Effector memory CD4-positive, alpha-beta T cell (primary cell): ENCODE data around the gene BTRC.
"Not testable (repeated sequence)": the region's sequence is repeated elsewhere in the genome, so short reads cannot be mapped to it uniquely, and the experiment has no call there.

ENCODE experiments used
- DNase-seq, 3 donors: peaks; one replicate each; pipeline ENCODE4 v3.0.0-alpha.2; 2020
- H3K27ac ChIP-seq: 2 replicates; pipeline ENCODE4 v1.7.0; 2013; ENCODE audit warnings: mild to moderate bottlenecking, low read length, moderate library complexity; ENCODE audit not compliant: insufficient read depth, poor library complexity, severe bottlenecking
- H3K27me3 ChIP-seq: replicated peaks from 2 replicates; pipeline ENCODE4 v1.7.0; 2013; ENCODE audit warnings: mild to moderate bottlenecking, low read length; ENCODE audit not compliant: insufficient read depth, control insufficient read depth, poor library complexity, severe bottlenecking
- H3K36me3 ChIP-seq: 2 replicates; pipeline ENCODE4 v1.7.0; 2013; ENCODE audit warnings: mild to moderate bottlenecking, low read length, moderate library complexity; ENCODE audit not compliant: control insufficient read depth, insufficient read depth
- H3K4me1 ChIP-seq: 2 replicates; pipeline ENCODE4 v1.7.0; 2013; ENCODE audit warnings: low read length, mild to moderate bottlenecking; ENCODE audit not compliant: control insufficient read depth, insufficient read depth, poor library complexity, severe bottlenecking
- H3K4me3 ChIP-seq: 2 replicates; pipeline ENCODE4 v1.7.0; 2013; ENCODE audit warnings: low read length, low read depth, mild to moderate bottlenecking; ENCODE audit not compliant: insufficient read depth, poor library complexity, severe bottlenecking
- H3K9me3 ChIP-seq: 2 replicates; pipeline ENCODE4 v1.7.0; 2013; ENCODE audit warnings: mild to moderate bottlenecking, low read length, moderate library complexity; ENCODE audit not compliant: control insufficient read depth

BTRC gene

GRCh38 chr10:101341438-101341837 lies 12.5 kb upstream of the BTRC start:
- H3K27me3 ChIP-seq = no peaks in the 10 kb centered on the region
- H3K9me3 ChIP-seq = no peaks in the 10 kb centered on the region
- no peaks in the 10 kb centered on the region for H3K4me1 ChIP-seq
- no peak overlapping the region for H3K27ac ChIP-seq
- no peaks in the 10 kb centered on the region for H3K36me3 ChIP-seq
- H3K4me3 ChIP-seq = no peak overlapping the region
- DNase-seq = no peak

GRCh38 chr10:101346177-101346576 lies 7.8 kb upstream of the BTRC start:
- Histone ChIP-seq H3K27me3 (peaks cover 4% of the 10 kb centered on the region), H3K27ac (no peak overlapping the region), H3K9me3 (no peaks in the 10 kb centered on the region), H3K4me3 (no peak overlapping the region), H3K4me1 (no peaks in the 10 kb centered on the region), H3K36me3 (no peaks in the 10 kb centered on the region)
- DNase-seq = no peak

- no peak for DNase-seq
- Histone ChIP-seq H3K27me3 (peaks cover 4% of the 10 kb centered on the region), H3K4me1 (peaks cover 2% of the 10 kb centered on the region), H3K9me3 (no peaks in the 10 kb centered on the region), H3K4me3 (no peak overlapping the region), H3K27ac (no peak overlapping the region), H3K36me3 (no peaks in the 10 kb centered on the region)
These were observed 2.9 kb upstream of the BTRC start for GRCh38 chr10:101351017-101351416.

GRCh38 chr10:101351477-101351876 lies 2.5 kb upstream of the BTRC start:
- no peak overlapping the region for H3K4me3 ChIP-seq
- H3K36me3 ChIP-seq = no peaks in the 10 kb centered on the region
- H3K27me3 ChIP-seq = peaks cover 4% of the 10 kb centered on the region
- DNase-seq = no peak
- no peaks in the 10 kb centered on the region for H3K9me3 ChIP-seq
- no peak overlapping the region for H3K27ac ChIP-seq
- peaks cover 2% of the 10 kb centered on the region for H3K4me1 ChIP-seq

GRCh38 chr10:101352857-101353256 lies 1.1 kb upstream of the BTRC start:
- H3K9me3 ChIP-seq, H3K4me1 ChIP-seq, H3K4me3 ChIP-seq, DNase-seq, H3K36me3 ChIP-seq, H3K27me3 ChIP-seq, H3K27ac ChIP-seq: not testable (repeated sequence)

GRCh38 chr10:101354328-101355071 lies 535 bp downstream of the BTRC start:
- peak overlapping the region; percentile 91 for H3K4me3 ChIP-seq
- no peaks in the 10 kb centered on the region for H3K9me3 ChIP-seq
- no peaks in the 10 kb centered on the region for H3K27me3 ChIP-seq
- peak overlapping the region; percentile 77 for H3K27ac ChIP-seq
- peak in 2 of 3 donors; percentile 6 to 17 for DNase-seq
- peaks cover 2% of the 10 kb centered on the region for H3K4me1 ChIP-seq
- no peaks in the 10 kb centered on the region for H3K36me3 ChIP-seq

- peaks cover 2% of the 10 kb centered on the region for H3K4me1 ChIP-seq
- H3K27me3 ChIP-seq = no peaks in the 10 kb centered on the region
- H3K9me3 ChIP-seq = no peaks in the 10 kb centered on the region
- no peaks in the 10 kb centered on the region for H3K36me3 ChIP-seq
- DNase-seq = no peak
- peak overlapping the region; percentile 91 for H3K4me3 ChIP-seq
- H3K27ac ChIP-seq = no peak overlapping the region
These were observed 1.2 kb downstream of the BTRC start for GRCh38 chr10:101355072-101355706.

- Histone ChIP-seq H3K4me3 (no peak overlapping the region), H3K36me3 (no peaks in the 10 kb centered on the region), H3K27ac (no peak overlapping the region), H3K27me3 (no peaks in the 10 kb centered on the region), H3K4me1 (peaks cover 2% of the 10 kb centered on the region), H3K9me3 (no peaks in the 10 kb centered on the region)
- DNase-seq = no peak
These were observed 2.2 kb downstream of the BTRC start for GRCh38 chr10:101356132-101356531.

GRCh38 chr10:101357958-101358357 lies 4.0 kb downstream of the BTRC start:
- Histone ChIP-seq H3K4me3 (no peak overlapping the region), H3K36me3 (no peaks in the 10 kb centered on the region), H3K27me3 (no peaks in the 10 kb centered on the region), H3K4me1 (peaks cover 2% of the 10 kb centered on the region), H3K9me3 (no peaks in the 10 kb centered on the region), H3K27ac (no peak overlapping the region)
- no peak for DNase-seq

- no peak overlapping the region for H3K27ac ChIP-seq
- DNase-seq = no peak
These were observed 4.8 kb downstream of the BTRC start for GRCh38 chr10:101358706-101359300.

More at GRCh38 chr10:101358706-101359300, 4.8 kb downstream of the BTRC start:
- no peak overlapping the region for H3K4me3 ChIP-seq
- H3K9me3 ChIP-seq = no peaks in the 10 kb centered on the region
- H3K36me3 ChIP-seq = no peaks in the 10 kb centered on the region
- H3K4me1 ChIP-seq = no peaks in the 10 kb centered on the region
- H3K27me3 ChIP-seq = no peaks in the 10 kb centered on the region
